WTC11 (cell line): ENCODE results near the gene CX3CR1. TPM values are rescaled to one million over a fixed set of nuclear protein-coding genes. Genes with fewer than 3 reads are reported as not detected.

Experiments used
- ATAC-seq: fragments of 200-7000 bp; cut with Tn5 transposase; 2 replicates; pipeline ENCODE4 v1.10.0; 2021; ENCODE audit warnings: mild to moderate bottlenecking, moderate library complexity
- CTCF ChIA-PET: fragments of 300-600 bp; sonication (Branson Sonifier 250); formaldehyde crosslinking; loops from one replicate; lab custom pipeline; 2021; ENCODE audit warnings: antibody characterized with exemption; lab: Charles Lee
- POLR2A ChIA-PET: fragments of 350-600 bp; sonication (Branson Sonifier 250); formaldehyde crosslinking; loops from one replicate; lab custom pipeline; 2021; ENCODE audit warnings: antibody characterized with exemption; lab: Charles Lee
- DNase-seq: peaks from one replicate; pipeline ENCODE4 v3.0.0; 2021; ENCODE audit warnings: low spot score
- H3K27ac Mint-ChIP-seq: 2 replicates; pipeline ENCODE4 v1.8.0; 2021; ENCODE audit warnings: mixed read lengths
- H3K27me3 Mint-ChIP-seq: 2 replicates; pipeline ENCODE4 v1.8.0; 2021; ENCODE audit warnings: low read depth, mild to moderate bottlenecking, moderate library complexity, mixed read lengths
- H3K36me3 Mint-ChIP-seq: 2 replicates; pipeline ENCODE4 v1.8.0; 2021; ENCODE audit warnings: mixed read lengths
- H3K4me1 Mint-ChIP-seq: 2 replicates; pipeline ENCODE4 v1.8.0; 2022; ENCODE audit warnings: mixed read lengths
- H3K4me3 Mint-ChIP-seq: 2 replicates; pipeline ENCODE4 v1.8.0; 2021; ENCODE audit warnings: mild to moderate bottlenecking, moderate library complexity, mixed read lengths
- H3K9me3 Mint-ChIP-seq: 2 replicates; pipeline ENCODE4 v1.8.0; 2021; ENCODE audit warnings: mixed read lengths
- CDX4 ChIP-seq: fragments of 250-450 bp; sonication (Bioruptor Pico); IDR thresholded peaks from 2 replicates; pipeline ENCODE4 v1.9.0; 2021; ENCODE audit warnings: moderate library complexity, mild to moderate bottlenecking, inconsistent platforms, borderline replicate concordance
- CTCF ChIP-seq: fragments of 200-600 bp; IDR thresholded peaks from 2 replicates; pipeline ENCODE4 v1.8.0; 2022; ENCODE audit warnings: antibody characterized with exemption
- E2F1 ChIP-seq: sonication (generic); formaldehyde crosslinking; IDR thresholded peaks from 2 replicates; pipeline ENCODE4 v1.8.0; 2022; ENCODE audit warnings: mild to moderate bottlenecking, missing genetic modification reagents
- E2F4 ChIP-seq: sonication (generic); formaldehyde crosslinking; IDR thresholded peaks from 2 replicates; pipeline ENCODE4 v1.8.1; 2022; ENCODE audit warnings: low read depth, mild to moderate bottlenecking, moderate library complexity, missing genetic modification reagents, borderline replicate concordance
- GABPB1 ChIP-seq: sonication (generic); formaldehyde crosslinking; IDR thresholded peaks from 2 replicates; pipeline ENCODE4 v1.8.1; 2023; ENCODE audit warnings: mild to moderate bottlenecking, missing genetic modification reagents
- GRHL2 ChIP-seq: fragments of 250-450 bp; sonication (Bioruptor Pico); IDR thresholded peaks from 2 replicates; pipeline ENCODE4 v1.8.0; 2022; ENCODE audit warnings: mild to moderate bottlenecking, moderate library complexity; ENCODE audit not compliant: insufficient replicate concordance, severe bottlenecking
- HMGXB4 ChIP-seq: sonication (generic); formaldehyde crosslinking; IDR thresholded peaks from 2 replicates; pipeline ENCODE4 v1.8.1; 2023; ENCODE audit warnings: mild to moderate bottlenecking, moderate library complexity, missing genetic modification reagents
- IRF1 ChIP-seq: sonication (generic); formaldehyde crosslinking; IDR thresholded peaks from 2 replicates; pipeline ENCODE4 v1.8.0; 2023; ENCODE audit warnings: missing genetic modification reagents
- NFATC4 ChIP-seq: fragments of 250-450 bp; sonication (Bioruptor Pico); IDR thresholded peaks from 2 replicates; pipeline ENCODE4 v1.9.0; 2021; ENCODE audit warnings: mild to moderate bottlenecking
- NR1H2 ChIP-seq: sonication (generic); formaldehyde crosslinking; IDR thresholded peaks from 2 replicates; pipeline ENCODE4 v1.9.0; 2021; ENCODE audit warnings: mild to moderate bottlenecking, moderate library complexity, missing genetic modification reagents
- OVOL2 ChIP-seq: fragments of 250-450 bp; sonication (Bioruptor Pico); IDR thresholded peaks from 2 replicates; pipeline ENCODE4 v1.9.0; 2021; ENCODE audit warnings: mild to moderate bottlenecking, borderline replicate concordance
- RORB ChIP-seq: fragments of 250-450 bp; sonication (Bioruptor Pico); IDR thresholded peaks from 2 replicates; pipeline ENCODE4 v1.9.0; 2021; ENCODE audit warnings: mild to moderate bottlenecking
- SMAD4 ChIP-seq: sonication (generic); formaldehyde crosslinking; IDR thresholded peaks from 2 replicates; pipeline ENCODE4 v1.8.0; 2022; ENCODE audit warnings: mild to moderate bottlenecking, missing genetic modification reagents
- SP1 ChIP-seq: sonication (generic); formaldehyde crosslinking; conservative IDR thresholded peaks from 2 replicates; pipeline ENCODE4 v1.8.1; 2022; ENCODE audit warnings: missing genetic modification reagents
- TEAD1 ChIP-seq: sonication (generic); formaldehyde crosslinking; IDR thresholded peaks from 2 replicates; pipeline ENCODE4 v1.8.0; 2022; ENCODE audit warnings: mild to moderate bottlenecking, missing genetic modification reagents
- USF2 ChIP-seq: sonication (generic); formaldehyde crosslinking; IDR thresholded peaks from 2 replicates; pipeline ENCODE4 v1.8.1; 2023; ENCODE audit warnings: mild to moderate bottlenecking, missing genetic modification reagents, moderate library complexity
- ZNF121 ChIP-seq: sonication (generic); formaldehyde crosslinking; IDR thresholded peaks from 2 replicates; pipeline ENCODE4 v1.8.0; 2023; ENCODE audit warnings: missing genetic modification reagents
- ZNF416 ChIP-seq: fragments of 250-450 bp; sonication (Bioruptor Pico); IDR thresholded peaks from 2 replicates; pipeline ENCODE4 v1.9.0; 2021; ENCODE audit warnings: mild to moderate bottlenecking, inconsistent platforms
- ZNF423 ChIP-seq: fragments of 250-450 bp; sonication (Bioruptor Pico); IDR thresholded peaks from 2 replicates; pipeline ENCODE4 v2.1.2; 2022; ENCODE audit warnings: mild to moderate bottlenecking, moderate library complexity
- ZNF671 ChIP-seq: fragments of 250-450 bp; sonication (Bioruptor Pico); IDR thresholded peaks from 2 replicates; pipeline ENCODE4 v1.8.0; 2021; ENCODE audit warnings: mild to moderate bottlenecking
- ZSCAN18 ChIP-seq: fragments of 250-450 bp; sonication (Bioruptor Pico); IDR thresholded peaks from 2 replicates; pipeline ENCODE4 v2.1.2; 2022; ENCODE audit warnings: mild to moderate bottlenecking, moderate library complexity
- total RNA-seq: library from RNA; stranded (reverse); gene quantifications from 3 replicates; pipeline ENCODE4 v1.2.3, GENCODE V29; 2021

CX3CR1 gene
- total RNA-seq, 1 experiment from 2014 or later = 0.11 TPM

GRCh38 chr3:39261726-39262125, 18.1 kb downstream of the CX3CR1 start (continued):
- no peak for TF ChIP-seq ZSCAN18

GRCh38 chr3:39260957-39261356, 18.9 kb downstream of the CX3CR1 start:
- peaks cover 6% of the 10 kb centered on the region; the same call in 1 of the 2 replicates for H3K4me1 Mint-ChIP-seq
- H3K4me3 Mint-ChIP-seq = no peak overlapping the region
- no peaks in the 10 kb centered on the region for H3K36me3 Mint-ChIP-seq
- ATAC-seq (peak; percentile 52), DNase-seq (no peak)
- H3K9me3 Mint-ChIP-seq = peaks cover 6% of the 10 kb centered on the region; the same call in 1 of the 2 replicates
- H3K27ac Mint-ChIP-seq = no peak overlapping the region
- no peak for TF ChIP-seq IRF1 (CRISPR knock-in tag)
- no peak for TF ChIP-seq TEAD1 (CRISPR knock-in tag)
- no peak for TF ChIP-seq HMGXB4 (CRISPR knock-in tag)
- TF ChIP-seq ZNF121 (CRISPR knock-in tag) = no peak
- TF ChIP-seq NR1H2 (CRISPR knock-in tag) = no peak
- no peak for TF ChIP-seq ZNF416 (CRISPR knock-in tag)
- TF ChIP-seq SMAD4 = no peak
- no peak for TF ChIP-seq SP1 (CRISPR knock-in tag)
- TF ChIP-seq E2F1 (CRISPR knock-in tag) = no peak
- no peak for TF ChIP-seq OVOL2 (CRISPR knock-in tag)
- TF ChIP-seq ZNF423 (CRISPR knock-in tag) = no peak
- TF ChIP-seq USF2 = no peak
- TF ChIP-seq ZNF671 (CRISPR knock-in tag) = no peak
- TF ChIP-seq GRHL2 (CRISPR knock-in tag) = no peak
- no peak for TF ChIP-seq NFATC4 (CRISPR knock-in tag)
- no peak for TF ChIP-seq GABPB1 (CRISPR knock-in tag)
- TF ChIP-seq CTCF = no peak
- no peak for TF ChIP-seq E2F4 (CRISPR knock-in tag)
- TF ChIP-seq CDX4 (CRISPR knock-in tag) = no peak
- TF ChIP-seq RORB (CRISPR knock-in tag) = no peak
- ChIA-PET CTCF (interaction anchor here (1.6 to 3.2 kb wide), 3 partner anchors 27 to 134 kb away, joined by 5 to 25 read pairs (median 8); no protein-coding TSS in a partner anchor), POLR2A (no interaction called here)
- no peaks in the 10 kb centered on the region for H3K27me3 Mint-ChIP-seq
